ENCODE results near the gene PGK1. TPM values are rescaled to one million over a fixed set of nuclear protein-coding genes. Genes with fewer than 3 reads are reported as not detected.
"Not testable (repeated sequence)": the region's sequence is repeated elsewhere in the genome, so short reads cannot be mapped to it uniquely, and the experiment has no call there.

Gene PGK1
- total RNA-seq, 1 experiment from 2014 or later: 492 TPM

DNA sequence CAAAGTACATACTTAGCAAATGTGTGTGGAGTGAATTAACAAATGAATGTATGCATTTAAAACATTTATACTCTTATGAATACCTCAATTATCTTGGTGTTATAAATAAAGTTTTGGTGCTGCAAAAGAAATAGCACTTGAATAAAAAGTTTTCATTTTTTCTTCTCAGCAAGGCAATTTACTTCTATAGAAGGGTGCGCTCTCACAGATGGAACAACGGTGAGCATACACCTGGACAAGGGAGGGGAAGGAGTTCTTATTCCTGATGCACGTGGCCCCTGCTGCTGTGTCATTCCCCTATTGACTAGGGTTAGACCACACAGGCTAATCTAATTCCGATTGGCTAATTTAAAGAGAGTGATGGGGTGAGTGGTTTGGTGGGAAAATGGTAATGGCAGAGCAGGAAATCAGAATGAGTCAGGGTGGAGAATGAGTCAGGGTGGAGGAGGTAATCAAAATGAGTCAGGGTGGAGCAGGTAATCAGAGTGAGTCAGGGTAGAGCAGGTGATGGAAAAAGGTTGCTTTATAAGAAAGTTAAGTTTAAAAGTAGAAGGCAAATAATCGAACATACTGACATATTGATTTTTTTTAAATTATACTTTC, 28.2 kb upstream of the PGK1 start:
- CTCF ChIA-PET: no interaction called here
- RAD21 ChIA-PET (ENCODE audit: low non-redundant PET in 1 of 2, low total read pairs in 2 of 2, uncharacterized antibody in 2 of 2, unreplicated experiment in 2 of 2): no interaction called here
- peaks cover 0 to 3% of the 10 kb centered on the region in 2 experiments; a peak in 1 of 4 replicates for H3K4me1 ChIP-seq (ENCODE audit: control insufficient read depth in 1 of 2, insufficient read depth in 2 of 2, low read length in 2 of 2)
- no peak overlapping the region for H3K4me2 ChIP-seq (ENCODE audit: low read length)
- intact Hi-C loops (cut with micrococcal nuclease): no loop called here
- no TSS peak for BruUV-seq (replicated peaks)
- no peaks in the 10 kb centered on the region for H3K36me3 ChIP-seq (ENCODE audit: control insufficient read depth in 1 of 2, insufficient read depth in 2 of 2, low read length in 2 of 2)
- no peak for ATAC-seq
- no peaks in the 10 kb centered on the region for H4K20me1 ChIP-seq (ENCODE audit: insufficient read depth)
- POLR2A ChIA-PET: no interaction called here
- no peaks in the 10 kb centered on the region for H3K27me3 ChIP-seq (ENCODE audit: insufficient read depth, low read length)
- TF ChIP-seq, protein P1, sequence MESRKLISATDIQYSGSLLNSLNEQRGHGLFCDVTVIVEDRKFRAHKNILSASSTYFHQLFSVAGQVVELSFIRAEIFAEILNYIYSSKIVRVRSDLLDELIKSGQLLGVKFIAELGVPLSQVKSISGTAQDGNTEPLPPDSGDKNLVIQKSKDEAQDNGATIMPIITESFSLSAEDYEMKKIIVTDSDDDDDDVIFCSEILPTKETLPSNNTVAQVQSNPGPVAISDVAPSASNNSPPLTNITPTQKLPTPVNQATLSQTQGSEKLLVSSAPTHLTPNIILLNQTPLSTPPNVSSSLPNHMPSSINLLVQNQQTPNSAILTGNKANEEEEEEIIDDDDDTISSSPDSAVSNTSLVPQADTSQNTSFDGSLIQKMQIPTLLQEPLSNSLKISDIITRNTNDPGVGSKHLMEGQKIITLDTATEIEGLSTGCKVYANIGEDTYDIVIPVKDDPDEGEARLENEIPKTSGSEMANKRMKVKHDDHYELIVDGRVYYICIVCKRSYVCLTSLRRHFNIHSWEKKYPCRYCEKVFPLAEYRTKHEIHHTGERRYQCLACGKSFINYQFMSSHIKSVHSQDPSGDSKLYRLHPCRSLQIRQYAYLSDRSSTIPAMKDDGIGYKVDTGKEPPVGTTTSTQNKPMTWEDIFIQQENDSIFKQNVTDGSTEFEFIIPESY (IDR thresholded peaks at IDR 0.05; ENCODE audit: extremely low read depth, insufficient replicate concordance, low read length): no peak
- TF ChIP-seq POLR2A (IDR thresholded peaks at IDR 0.05; ENCODE audit: borderline replicate concordance, extremely low read depth, insufficient read depth, insufficient read length) (no peak), FOSL1 (IDR thresholded peaks at IDR 0.05; ENCODE audit: low read depth) (peak; percentile 40; the same call in 1 of the 2 replicates), ELF1 (IDR thresholded peaks at IDR 0.05; ENCODE audit: borderline replicate concordance, low read depth) (no peak), CBX3 (IDR thresholded peaks at IDR 0.05; ENCODE audit: low read depth) (peak; percentile 70; the same call in 1 of the 2 replicates), JUND (IDR thresholded peaks at IDR 0.05) (peak; percentile 33; the same call in 1 of the 2 replicates)
- no peak overlapping the region for H2AFZ ChIP-seq (ENCODE audit: low read depth, low read length, poor library complexity, severe bottlenecking)
- H3K27ac ChIP-seq (ENCODE audit: low read depth, low read length): no peak overlapping the region
- H3K79me2 ChIP-seq (ENCODE audit: insufficient read depth, low read length): no peaks in the 10 kb centered on the region
- H3K9me3 ChIP-seq (ENCODE audit: control insufficient read depth in 1 of 2, insufficient read depth in 1 of 2, low read depth in 1 of 2, low read length in 2 of 2): no peaks in the 10 kb centered on the region
- H3K9ac ChIP-seq (ENCODE audit: low read length): no peak overlapping the region
- peak; percentile 23 for DNase-seq (ENCODE audit: low read depth, low spot score)
- H3K4me3 ChIP-seq (replicated peaks in 1 of 2; ENCODE audit: low read depth in 1 of 2, low read length in 2 of 2): no peak overlapping the region
- no peaks in the 10 kb centered on the region for H3K9me2 ChIP-seq (ENCODE audit: insufficient read depth)

DNA sequence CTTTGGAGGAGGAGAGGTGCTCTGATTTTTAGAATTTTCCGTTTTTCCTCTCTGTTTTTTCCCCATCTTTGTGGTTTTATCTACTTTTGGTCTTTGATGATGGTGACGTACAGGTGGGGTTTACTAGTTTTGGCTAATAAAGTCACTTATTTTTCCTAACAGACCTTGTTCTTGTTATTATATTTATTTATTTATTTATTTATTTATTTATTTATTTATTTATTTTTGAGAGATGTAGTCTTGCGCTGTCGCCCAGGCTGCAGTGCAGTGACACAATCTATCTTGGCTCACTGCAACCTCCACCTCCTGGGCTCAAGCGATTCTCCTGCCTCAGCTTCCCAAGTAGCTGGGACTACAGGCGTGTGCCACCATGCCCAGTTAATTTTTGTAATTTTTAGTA, 22.6 kb upstream of the PGK1 start:
- H3K4me2 ChIP-seq (ENCODE audit: low read length); H3K27me3 ChIP-seq (ENCODE audit: insufficient read depth, low read length); H3K4me3 ChIP-seq (replicated peaks in 1 of 2; ENCODE audit: low read depth in 1 of 2, low read length in 2 of 2); H3K9me2 ChIP-seq (ENCODE audit: insufficient read depth); H3K4me1 ChIP-seq (ENCODE audit: control insufficient read depth in 1 of 2, insufficient read depth in 2 of 2, low read length in 2 of 2); H3K27ac ChIP-seq (ENCODE audit: low read depth, low read length); POLR2A ChIA-PET; DNase-seq (ENCODE audit: low read depth, low spot score); H3K79me2 ChIP-seq (ENCODE audit: insufficient read depth, low read length); RAD21 ChIA-PET (ENCODE audit: low non-redundant PET in 1 of 2, low total read pairs in 2 of 2, uncharacterized antibody in 2 of 2, unreplicated experiment in 2 of 2); H4K20me1 ChIP-seq (ENCODE audit: insufficient read depth); CTCF ChIA-PET; H2AFZ ChIP-seq (ENCODE audit: low read depth, low read length, poor library complexity, severe bottlenecking); intact Hi-C loops (cut with micrococcal nuclease); H3K9ac ChIP-seq (ENCODE audit: low read length); H3K36me3 ChIP-seq (ENCODE audit: control insufficient read depth in 1 of 2, insufficient read depth in 2 of 2, low read length in 2 of 2); BruUV-seq (replicated peaks); H3K9me3 ChIP-seq (ENCODE audit: control insufficient read depth in 1 of 2, insufficient read depth in 1 of 2, low read depth in 1 of 2, low read length in 2 of 2); ATAC-seq: not testable (repeated sequence)
